ENCODE data around the gene NLGN2.

NLGN2 gene

GRCh38 chr17:7391307-7391706, 16.3 kb upstream of the NLGN2 start:
- no peak overlapping the region for H3K27ac ChIP-seq (ENCODE audit: insufficient read depth, low read length, poor library complexity, severe bottlenecking)
- H3K36me3 ChIP-seq (ENCODE audit: control insufficient read depth, insufficient read depth, low read length): peaks cover 50% of the 10 kb centered on the region
- peaks cover 33% of the 10 kb centered on the region for H3K4me1 ChIP-seq (ENCODE audit: control insufficient read depth, insufficient read depth, low read length, poor library complexity, severe bottlenecking)
- H3K9me3 ChIP-seq (ENCODE audit: control insufficient read depth, low read length): no peaks in the 10 kb centered on the region
- DNase-seq: no peak
- no peaks in the 10 kb centered on the region for H3K27me3 ChIP-seq (replicated peaks; ENCODE audit: control insufficient read depth, insufficient read depth, low read length, poor library complexity, severe bottlenecking)
- no peak overlapping the region for H3K4me3 ChIP-seq (ENCODE audit: insufficient read depth, low read depth, low read length, poor library complexity, severe bottlenecking)

DNA sequence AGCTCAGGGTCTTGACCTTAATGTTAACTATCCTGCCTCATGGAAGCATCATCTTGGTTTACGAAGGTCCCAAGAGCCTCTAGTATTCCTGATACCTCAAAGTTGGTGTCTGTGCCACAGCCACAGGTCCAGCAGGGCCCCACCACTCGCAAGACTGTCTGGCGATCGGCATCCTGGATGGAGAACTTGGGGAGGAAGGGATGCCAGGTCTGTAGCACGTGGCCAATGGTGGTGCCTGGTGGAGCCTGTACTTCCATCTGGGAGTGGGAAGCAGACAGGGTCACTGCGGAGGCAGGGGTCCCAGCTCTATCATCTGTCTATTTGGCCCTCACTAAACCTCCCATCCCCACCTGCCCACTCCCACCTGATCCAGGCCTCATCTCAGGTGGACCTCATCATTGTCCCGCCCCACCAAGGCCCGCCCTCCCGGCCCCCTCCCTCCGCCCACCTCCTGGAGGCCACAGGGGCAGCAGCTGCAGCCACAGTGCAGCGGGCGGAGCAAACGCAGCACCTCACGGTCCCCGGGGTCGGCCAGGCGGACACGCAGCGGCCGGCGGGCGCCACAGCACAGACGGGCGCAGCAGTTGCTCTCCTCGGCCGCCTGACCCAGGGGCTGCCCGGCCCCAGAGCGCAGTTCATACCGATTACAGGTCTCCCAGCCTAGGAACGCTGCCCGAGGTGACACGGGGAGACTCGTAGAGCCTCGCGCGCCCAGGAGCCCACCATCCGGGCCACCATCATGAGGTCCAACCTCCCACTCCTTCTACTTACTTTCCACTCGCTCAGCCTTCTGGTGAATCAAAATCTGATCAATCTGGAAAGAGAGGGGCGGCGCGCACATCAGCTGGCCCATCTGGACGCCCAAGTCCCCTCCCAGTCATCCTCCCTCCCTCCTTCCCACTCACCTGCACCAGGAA, 14.7 kb upstream of the NLGN2 start:
- H3K4me1 ChIP-seq (ENCODE audit: control insufficient read depth, insufficient read depth, low read length, poor library complexity, severe bottlenecking): peaks cover 33% of the 10 kb centered on the region
- peak overlapping the region; percentile 95 for H3K4me3 ChIP-seq (ENCODE audit: insufficient read depth, low read depth, low read length, poor library complexity, severe bottlenecking)
- no peaks in the 10 kb centered on the region for H3K27me3 ChIP-seq (replicated peaks; ENCODE audit: control insufficient read depth, insufficient read depth, low read length, poor library complexity, severe bottlenecking)
- H3K9me3 ChIP-seq (ENCODE audit: control insufficient read depth, low read length): no peaks in the 10 kb centered on the region
- peak overlapping the region; percentile 90 for H3K27ac ChIP-seq (ENCODE audit: insufficient read depth, low read length, poor library complexity, severe bottlenecking)
- H3K36me3 ChIP-seq (ENCODE audit: control insufficient read depth, insufficient read depth, low read length): peaks cover 44% of the 10 kb centered on the region
- DNase-seq: no peak

DNA sequence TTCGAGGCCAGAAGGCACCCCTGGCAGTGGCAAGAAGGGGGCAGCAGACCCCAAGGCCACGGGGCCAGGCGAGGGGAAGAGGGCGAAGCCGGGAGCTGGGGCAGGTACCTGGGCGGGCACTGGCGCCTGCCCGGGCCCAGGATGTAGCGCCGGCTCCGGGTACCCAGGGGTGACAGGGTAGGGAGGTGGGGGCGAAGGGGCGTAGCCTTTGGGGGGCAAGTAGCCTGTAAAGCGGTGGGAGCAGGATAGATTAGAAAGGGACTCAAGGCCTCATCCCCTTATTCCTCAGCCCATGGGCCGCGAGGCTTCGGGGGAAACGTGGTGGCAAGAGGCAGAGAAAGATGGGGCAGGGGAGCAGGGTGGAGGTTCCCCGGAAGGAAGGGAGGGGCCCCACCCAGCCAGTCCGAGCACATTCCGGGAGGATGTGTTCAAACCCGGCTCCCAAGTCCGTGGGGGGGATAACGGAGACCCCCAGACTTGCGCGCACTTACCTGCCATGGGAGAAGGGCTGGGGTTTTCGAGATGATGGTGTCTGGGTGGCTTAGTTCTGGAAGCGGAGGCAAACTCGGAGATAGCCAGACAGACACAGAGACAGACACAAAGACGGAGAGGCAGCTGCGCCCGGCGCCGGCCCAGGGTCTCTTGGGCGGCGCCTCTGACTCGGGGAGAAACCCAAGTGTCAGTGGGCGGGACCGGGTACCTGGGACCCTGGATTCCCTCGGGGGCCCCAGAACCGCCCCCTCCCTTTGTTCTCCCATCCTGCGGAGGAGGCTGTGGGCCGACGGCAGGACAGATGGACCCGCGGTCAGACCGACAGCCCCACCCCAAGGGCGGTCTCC, 13.8 kb upstream of the NLGN2 start:
- Histone ChIP-seq H3K27ac (ENCODE audit: insufficient read depth, low read length, poor library complexity, severe bottlenecking) (peak overlapping the region; percentile 90), H3K27me3 (replicated peaks; ENCODE audit: control insufficient read depth, insufficient read depth, low read length, poor library complexity, severe bottlenecking) (no peaks in the 10 kb centered on the region), H3K4me1 (ENCODE audit: control insufficient read depth, insufficient read depth, low read length, poor library complexity, severe bottlenecking) (peaks cover 33% of the 10 kb centered on the region), H3K4me3 (ENCODE audit: insufficient read depth, low read depth, low read length, poor library complexity, severe bottlenecking) (peak overlapping the region; percentile 95), H3K9me3 (ENCODE audit: control insufficient read depth, low read length) (no peaks in the 10 kb centered on the region), H3K36me3 (ENCODE audit: control insufficient read depth, insufficient read depth, low read length) (peaks cover 38% of the 10 kb centered on the region)
- peak; percentile 60 to 74 (median 73) for DNase-seq

- Histone ChIP-seq H3K36me3 (ENCODE audit: control insufficient read depth, insufficient read depth, low read length) (peaks cover 30% of the 10 kb centered on the region), H3K27me3 (replicated peaks; ENCODE audit: control insufficient read depth, insufficient read depth, low read length, poor library complexity, severe bottlenecking) (no peaks in the 10 kb centered on the region), H3K4me3 (ENCODE audit: insufficient read depth, low read depth, low read length, poor library complexity, severe bottlenecking) (peak within 1 kb of the TSS; percentile 95), H3K27ac (ENCODE audit: insufficient read depth, low read length, poor library complexity, severe bottlenecking) (peak within 1 kb of the TSS; percentile 90), H3K9me3 (ENCODE audit: control insufficient read depth, low read length) (no peaks in the 10 kb centered on the region), H3K4me1 (ENCODE audit: control insufficient read depth, insufficient read depth, low read length, poor library complexity, severe bottlenecking) (peaks cover 33% of the 10 kb centered on the region)
- peak; percentile 61 to 78 (median 74) for DNase-seq
Observed at GRCh38 chr17:7394452-7395191, 13.0 kb upstream of the NLGN2 start, which contains the start of gene PLSCR3. Gene PLSCR3 (minus strand): TSS chr17:7394525. CDS start chr17:7394110, 415 bp downstream.

- no peak overlapping the region for H3K4me3 ChIP-seq (ENCODE audit: insufficient read depth, low read depth, low read length, poor library complexity, severe bottlenecking)
- H3K9me3 ChIP-seq (ENCODE audit: control insufficient read depth, low read length): no peaks in the 10 kb centered on the region
- H3K4me1 ChIP-seq (ENCODE audit: control insufficient read depth, insufficient read depth, low read length, poor library complexity, severe bottlenecking): peaks cover 30% of the 10 kb centered on the region
- no peaks in the 10 kb centered on the region for H3K27me3 ChIP-seq (replicated peaks; ENCODE audit: control insufficient read depth, insufficient read depth, low read length, poor library complexity, severe bottlenecking)
- H3K27ac ChIP-seq (ENCODE audit: insufficient read depth, low read length, poor library complexity, severe bottlenecking): no peak overlapping the region
- peaks cover 15% of the 10 kb centered on the region for H3K36me3 ChIP-seq (ENCODE audit: control insufficient read depth, insufficient read depth, low read length)
- no peak for DNase-seq
Observed at GRCh38 chr17:7396147-7396546, 11.5 kb upstream of the NLGN2 start.

DNA sequence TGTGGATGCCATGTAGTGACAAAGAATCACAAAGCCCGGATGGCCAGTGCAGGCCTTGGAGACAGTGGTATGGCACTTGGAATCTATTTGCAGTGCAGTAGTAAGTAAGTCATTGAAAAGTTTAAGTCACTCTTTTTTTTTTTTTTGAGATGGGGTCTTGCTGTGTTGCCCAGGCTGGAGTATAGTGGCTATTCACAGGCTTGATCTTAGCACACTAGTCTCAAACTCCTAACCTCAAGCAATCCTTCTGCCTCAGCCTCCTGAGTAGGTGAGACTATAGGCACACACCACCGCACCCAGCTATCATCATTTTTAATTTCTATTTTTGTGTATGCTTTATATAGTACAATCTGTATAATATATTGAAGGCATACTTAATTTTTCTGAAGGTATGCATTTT, 9.0 kb upstream of the NLGN2 start:
- no peak for DNase-seq

GRCh38 chr17:7403043-7403726, 4.5 kb upstream of the NLGN2 start:
- H3K36me3 ChIP-seq (ENCODE audit: control insufficient read depth, insufficient read depth, low read length): no peaks in the 10 kb centered on the region
- H3K4me1 ChIP-seq (ENCODE audit: control insufficient read depth, insufficient read depth, low read length, poor library complexity, severe bottlenecking): peaks cover 19% of the 10 kb centered on the region
- peak overlapping the region; percentile 67 for H3K27ac ChIP-seq (ENCODE audit: insufficient read depth, low read length, poor library complexity, severe bottlenecking)
- no peak for DNase-seq
- no peaks in the 10 kb centered on the region for H3K9me3 ChIP-seq (ENCODE audit: control insufficient read depth, low read length)
- H3K4me3 ChIP-seq (ENCODE audit: insufficient read depth, low read depth, low read length, poor library complexity, severe bottlenecking): peak overlapping the region; percentile 89
- H3K27me3 ChIP-seq (replicated peaks; ENCODE audit: control insufficient read depth, insufficient read depth, low read length, poor library complexity, severe bottlenecking): no peaks in the 10 kb centered on the region

More for the DNA sequence above, 9.0 kb upstream of the NLGN2 start:
- H3K36me3 ChIP-seq (ENCODE audit: control insufficient read depth, insufficient read depth, low read length): no peaks in the 10 kb centered on the region
- H3K4me1 ChIP-seq (ENCODE audit: control insufficient read depth, insufficient read depth, low read length, poor library complexity, severe bottlenecking): peaks cover 17% of the 10 kb centered on the region
- H3K4me3 ChIP-seq (ENCODE audit: insufficient read depth, low read depth, low read length, poor library complexity, severe bottlenecking): no peak overlapping the region
- no peaks in the 10 kb centered on the region for H3K27me3 ChIP-seq (replicated peaks; ENCODE audit: control insufficient read depth, insufficient read depth, low read length, poor library complexity, severe bottlenecking)
- H3K9me3 ChIP-seq (ENCODE audit: control insufficient read depth, low read length): no peaks in the 10 kb centered on the region
- H3K27ac ChIP-seq (ENCODE audit: insufficient read depth, low read length, poor library complexity, severe bottlenecking): no peak overlapping the region

DNA sequence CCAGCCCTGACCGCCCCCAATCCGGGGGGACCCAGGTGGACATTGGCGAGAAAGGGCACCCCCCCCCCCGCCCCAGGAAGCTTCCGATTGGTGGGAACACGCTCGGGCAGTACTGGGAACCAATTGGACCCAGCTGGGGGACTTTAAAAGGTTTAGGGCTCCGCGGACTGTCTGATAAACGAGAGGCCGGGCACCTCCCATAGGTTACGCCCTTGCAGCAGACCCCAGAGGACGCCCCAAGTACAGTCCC, 4.0 kb upstream of the NLGN2 start:
- peak overlapping the region; percentile 89 for H3K4me3 ChIP-seq (ENCODE audit: insufficient read depth, low read depth, low read length, poor library complexity, severe bottlenecking)
- H3K4me1 ChIP-seq (ENCODE audit: control insufficient read depth, insufficient read depth, low read length, poor library complexity, severe bottlenecking): peaks cover 19% of the 10 kb centered on the region
- peak overlapping the region; percentile 67 for H3K27ac ChIP-seq (ENCODE audit: insufficient read depth, low read length, poor library complexity, severe bottlenecking)
- DNase-seq: no peak
- H3K9me3 ChIP-seq (ENCODE audit: control insufficient read depth, low read length): no peaks in the 10 kb centered on the region
- no peaks in the 10 kb centered on the region for H3K27me3 ChIP-seq (replicated peaks; ENCODE audit: control insufficient read depth, insufficient read depth, low read length, poor library complexity, severe bottlenecking)
- no peaks in the 10 kb centered on the region for H3K36me3 ChIP-seq (ENCODE audit: control insufficient read depth, insufficient read depth, low read length)

- Histone ChIP-seq H3K27me3 (replicated peaks; ENCODE audit: control insufficient read depth, insufficient read depth, low read length, poor library complexity, severe bottlenecking) (no peaks in the 10 kb centered on the region), H3K4me1 (ENCODE audit: control insufficient read depth, insufficient read depth, low read length, poor library complexity, severe bottlenecking) (peaks cover 19% of the 10 kb centered on the region), H3K9me3 (ENCODE audit: control insufficient read depth, low read length) (no peaks in the 10 kb centered on the region), H3K27ac (ENCODE audit: insufficient read depth, low read length, poor library complexity, severe bottlenecking) (peak within 1 kb of the TSS; percentile 67), H3K4me3 (ENCODE audit: insufficient read depth, low read depth, low read length, poor library complexity, severe bottlenecking) (peak within 1 kb of the TSS; percentile 89), H3K36me3 (ENCODE audit: control insufficient read depth, insufficient read depth, low read length) (no peaks in the 10 kb centered on the region)
- peak; percentile 94 to 96 (median 95) for DNase-seq
Observed at GRCh38 chr17:7403977-7404736, 3.5 kb upstream of the NLGN2 start, which contains the start of gene TMEM256. Gene TMEM256 (minus strand): TSS chr17:7404097. CDS start chr17:7404084, 13 bp downstream.

All from effector memory CD4-positive, alpha-beta T cell (primary cell).